Spinal cord (tissue), 10 donors: ENCODE measurements around the gene ANGPTL2. TPM values are rescaled to one million over a fixed set of nuclear protein-coding genes. Genes with fewer than 3 reads are reported as not detected.

ENCODE experiments used
- DNase-seq, 6 donors: peaks; one replicate each; pipeline versions ENCODE4 v3.0.0 to v3.0.0-alpha.2; 2013 to 2015; ENCODE audit warnings: low spot score in 6 of 6, low read depth in 4 of 6
- H3K27ac ChIP-seq: one replicate; pipeline ENCODE4 v1.5.1; 2013; ENCODE audit warnings: low read depth, low read length, control low read depth
- H3K27me3 ChIP-seq: one replicate; pipeline ENCODE4 v1.6.1; 2013; ENCODE audit warnings: low read length; ENCODE audit not compliant: control insufficient read depth, insufficient read depth
- H3K36me3 ChIP-seq: one replicate; pipeline ENCODE4 v1.6.1; 2013; ENCODE audit warnings: low read length; ENCODE audit not compliant: control insufficient read depth, insufficient read depth
- H3K4me1 ChIP-seq: one replicate; pipeline ENCODE4 v1.6.1; 2013; ENCODE audit warnings: low read length; ENCODE audit not compliant: control insufficient read depth, insufficient read depth
- H3K4me3 ChIP-seq: one replicate; pipeline ENCODE4 v1.5.1; 2013; ENCODE audit warnings: low read depth, low read length, control low read depth
- H3K9me3 ChIP-seq: one replicate; pipeline ENCODE4 v1.6.1; 2013; ENCODE audit warnings: low read length; ENCODE audit not compliant: control insufficient read depth, insufficient read depth
- WGBS: methylation state at CpG from one replicate; pipeline ENCODE4 v1.1.5; 2013; ENCODE audit warnings: missing lambda C conversion rate; ENCODE audit not compliant: insufficient coverage; 5-methylcytosine and 5-hydroxymethylcytosine counted together
- polyA plus RNA-seq, 2 donors: library from polyadenylated mRNA; unstranded; fragments of 120-200 nt; gene quantifications; one replicate each; pipeline ENCODE4 v1.2.1, GENCODE V29; 2013; ENCODE audit not compliant: insufficient read length in 2 of 2
- total RNA-seq, 2 donors: library from RNA; depleted of rRNA in 1 of 2; stranded (reverse); fragments of 120-200 nt in 1 of 2; fragments of >200 nt in 1 of 2; gene quantifications; one replicate each; pipeline versions ENCODE4 v1.2.3 to v1.2.4, GENCODE V29; 2013 to 2014
- donor health status: healthy.

ANGPTL2 gene
- total and polyA plus RNA-seq, 4 donors = 22.1 to 58.5 (median 46.4) TPM

DNA sequence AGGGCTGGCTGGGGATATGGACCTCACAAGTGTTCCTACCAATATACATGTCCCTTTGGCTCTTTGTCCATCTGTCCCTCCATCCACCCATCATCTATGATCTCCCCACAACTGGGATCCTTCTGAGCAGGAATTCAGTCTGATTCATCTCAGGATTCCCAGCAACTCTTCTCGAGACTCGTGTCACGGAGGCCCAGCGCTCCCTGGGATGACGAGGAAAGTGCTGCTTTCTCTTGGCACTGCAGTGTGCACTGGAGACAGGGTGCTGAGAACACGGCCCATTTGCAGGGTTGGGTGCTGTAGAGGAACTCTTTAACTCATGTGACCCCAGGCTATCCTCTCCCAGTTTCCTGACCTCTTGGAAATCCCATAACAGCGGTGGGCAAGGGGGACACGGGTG, 72.9 kb downstream of the ANGPTL2 start:
- no peaks in the 10 kb centered on the region for H3K27me3 ChIP-seq
- DNase-seq = no peak
- peaks cover 11% of the 10 kb centered on the region for H3K36me3 ChIP-seq
- H3K4me3 ChIP-seq = no peak overlapping the region
- peaks cover 28% of the 10 kb centered on the region for H3K4me1 ChIP-seq
- 100% methylated on average over 5 of the region's 8 CpGs for WGBS
- no peak overlapping the region for H3K27ac ChIP-seq
- H3K9me3 ChIP-seq = no peaks in the 10 kb centered on the region

DNA sequence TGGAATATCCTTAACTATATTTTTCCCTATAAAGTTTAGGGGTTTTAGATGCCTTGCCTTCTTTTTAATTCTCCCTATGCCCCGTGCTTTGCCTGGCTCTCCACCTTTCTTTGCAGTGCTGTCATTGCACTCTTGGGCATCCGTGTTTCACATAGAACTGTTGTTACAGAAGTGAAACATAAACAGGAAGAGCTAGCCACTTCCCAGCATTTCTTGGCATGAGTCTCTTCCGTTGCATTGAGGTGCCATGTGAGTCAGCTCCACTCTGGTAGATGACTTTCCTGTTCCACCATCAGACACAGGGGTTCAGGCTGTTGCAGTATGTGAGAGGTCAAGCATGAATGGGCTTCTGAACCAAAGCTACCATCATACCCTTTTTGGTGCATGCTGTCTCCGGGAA, 73.4 kb downstream of the ANGPTL2 start:
- Histone ChIP-seq H3K27me3 (no peaks in the 10 kb centered on the region), H3K27ac (no peak overlapping the region), H3K36me3 (peaks cover 11% of the 10 kb centered on the region), H3K9me3 (no peaks in the 10 kb centered on the region), H3K4me3 (no peak overlapping the region), H3K4me1 (peaks cover 23% of the 10 kb centered on the region)
- DNase-seq = peak in 1 of 6 donors; percentile 31
- WGBS = 58% methylated on average over 3 of the region's 4 CpGs

DNA sequence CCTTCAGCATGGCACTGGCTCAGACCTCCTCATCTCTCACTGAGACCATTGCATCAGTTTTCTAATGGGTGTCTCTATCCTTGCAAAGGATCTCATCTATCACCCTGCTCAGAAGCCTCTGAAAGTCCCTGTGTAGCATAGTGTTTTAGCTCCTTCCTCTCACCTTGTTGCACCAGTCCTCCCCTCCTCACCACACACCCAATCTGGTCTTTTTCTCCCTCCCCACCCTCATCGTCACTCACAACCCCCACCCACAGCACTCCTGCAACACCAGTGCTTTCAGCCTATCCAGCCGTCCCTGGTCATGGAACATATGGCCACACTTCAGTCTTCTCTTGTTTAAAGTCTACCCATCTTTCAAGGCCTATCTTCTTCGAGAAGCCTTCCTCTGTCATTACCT, 74.5 kb downstream of the ANGPTL2 start:
- Histone ChIP-seq H3K36me3 (peaks cover 9% of the 10 kb centered on the region), H3K4me1 (peaks cover 12% of the 10 kb centered on the region), H3K9me3 (no peaks in the 10 kb centered on the region), H3K27me3 (no peaks in the 10 kb centered on the region), H3K27ac (no peak overlapping the region), H3K4me3 (no peak overlapping the region)
- no peak for DNase-seq
- 88% methylated on average over 3 of the region's 3 CpGs for WGBS

DNA sequence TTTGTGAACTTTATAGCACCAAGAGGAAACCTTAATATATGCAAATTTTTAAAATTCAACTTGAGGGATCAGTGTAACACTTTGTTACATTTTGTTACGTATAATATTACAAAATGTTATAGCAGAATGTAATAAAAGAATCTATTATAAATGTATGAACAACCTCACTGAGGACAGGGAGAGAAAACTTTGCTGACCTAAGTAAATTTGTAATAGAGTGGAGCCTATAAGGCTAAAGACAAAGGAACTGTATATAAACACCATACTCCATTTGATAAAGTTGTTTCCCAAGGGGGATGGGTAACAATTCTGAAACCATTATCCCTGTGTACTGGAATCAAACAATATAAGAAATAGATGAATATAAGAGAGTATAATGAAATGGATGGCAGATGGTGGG, 77.3 kb downstream of the ANGPTL2 start:
- no peaks in the 10 kb centered on the region for H3K27me3 ChIP-seq
- H3K27ac ChIP-seq = no peak overlapping the region
- no CpG with 5 or more reads among the region's 1 CpG for WGBS

DNA sequence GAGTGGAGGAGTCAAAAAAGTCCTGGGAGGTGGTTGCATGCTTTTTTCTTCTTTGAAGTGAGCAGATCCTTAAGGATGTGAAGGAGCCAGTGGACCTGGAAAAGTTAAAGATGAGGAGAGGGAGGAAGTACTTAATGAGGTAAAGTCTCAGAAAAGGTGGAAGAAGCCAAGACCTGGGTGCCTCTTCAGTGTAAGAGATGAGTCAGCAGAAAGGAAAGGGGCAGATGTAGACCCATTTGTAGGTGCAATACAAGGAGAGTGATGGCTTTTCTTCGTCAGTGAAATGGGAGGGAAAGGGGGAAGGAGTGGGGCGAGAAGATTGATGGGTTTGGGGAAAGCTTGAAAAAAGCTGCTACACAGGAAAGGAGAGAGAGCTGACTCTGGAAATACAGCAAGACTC, 82.9 kb downstream of the ANGPTL2 start:
- H3K27ac ChIP-seq = no peak overlapping the region
- WGBS = 96% methylated on average over 2 of the region's 2 CpGs
- H3K9me3 ChIP-seq = no peaks in the 10 kb centered on the region
- no peak overlapping the region for H3K4me3 ChIP-seq
- no peak for DNase-seq
- peaks cover 13% of the 10 kb centered on the region for H3K4me1 ChIP-seq
- peaks cover under 1% of the 10 kb centered on the region for H3K36me3 ChIP-seq
- no peaks in the 10 kb centered on the region for H3K27me3 ChIP-seq

More for the DNA sequence above, 77.3 kb downstream of the ANGPTL2 start:
- no peak for DNase-seq
- H3K9me3 ChIP-seq = no peaks in the 10 kb centered on the region
- no peak overlapping the region for H3K4me3 ChIP-seq
- peaks cover 3% of the 10 kb centered on the region for H3K36me3 ChIP-seq
- H3K4me1 ChIP-seq = peaks cover 4% of the 10 kb centered on the region

DNA sequence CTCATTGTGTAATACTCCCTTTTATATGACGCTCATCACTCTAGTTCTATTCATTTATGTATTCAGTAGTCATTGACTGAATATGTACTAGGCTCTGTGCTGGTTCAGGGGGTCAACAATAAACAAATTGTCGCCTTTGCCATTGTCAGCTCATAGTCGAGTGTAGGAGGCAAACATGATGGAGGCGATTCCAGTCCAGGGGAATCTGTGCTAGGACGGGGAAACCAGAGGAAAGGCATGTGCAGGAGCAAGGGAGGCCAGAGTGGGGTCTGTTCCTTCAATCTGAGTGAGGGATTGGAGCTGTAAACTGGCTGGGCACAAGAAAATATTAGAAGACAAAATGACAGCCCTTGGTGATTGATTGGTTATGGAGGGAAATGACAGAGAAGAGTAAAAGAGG, 83.9 kb downstream of the ANGPTL2 start:
- Histone ChIP-seq H3K27ac (no peak overlapping the region), H3K36me3 (peaks cover 3% of the 10 kb centered on the region), H3K27me3 (no peaks in the 10 kb centered on the region), H3K9me3 (no peaks in the 10 kb centered on the region), H3K4me3 (no peak overlapping the region), H3K4me1 (peaks cover 13% of the 10 kb centered on the region)
- 89% methylated on average over 4 of the region's 5 CpGs for WGBS
- no peak for DNase-seq

Other genes starting within 250 kb of the ANGPTL2 start
- 10 to 100 TPM; 34.4 to 66.9 TPM for gene RALGPS1, start 207.9 kb downstream of the ANGPTL2 start, total RNA-seq
- gene RALGPS1, start 207.9 kb downstream of the ANGPTL2 start, polyA plus RNA-seq = 10 to 100 TPM; 79.6 to 80.9 TPM
- 10 to 100 TPM; 70.7 to 74.7 TPM for gene GARNL3, start 142.1 kb upstream of the ANGPTL2 start, total RNA-seq
- 10 to 100 TPM; 71.5 to 91.3 TPM for gene GARNL3, start 142.1 kb upstream of the ANGPTL2 start, polyA plus RNA-seq